HG02884 (cell line): ENCODE measurements around the gene CCDC171.
A peak's percentile ranks its signal among the peaks of the same experiment; 100 is the strongest.

Experiments used
- ATAC-seq: cut with Tn5 transposase; IDR thresholded peaks from one replicate; pipeline ENCODE4 v1.9.1; 2021; ENCODE audit warnings: mild to moderate bottlenecking, moderate library complexity; ENCODE audit not compliant: unreplicated experiment

Gene CCDC171

DNA sequence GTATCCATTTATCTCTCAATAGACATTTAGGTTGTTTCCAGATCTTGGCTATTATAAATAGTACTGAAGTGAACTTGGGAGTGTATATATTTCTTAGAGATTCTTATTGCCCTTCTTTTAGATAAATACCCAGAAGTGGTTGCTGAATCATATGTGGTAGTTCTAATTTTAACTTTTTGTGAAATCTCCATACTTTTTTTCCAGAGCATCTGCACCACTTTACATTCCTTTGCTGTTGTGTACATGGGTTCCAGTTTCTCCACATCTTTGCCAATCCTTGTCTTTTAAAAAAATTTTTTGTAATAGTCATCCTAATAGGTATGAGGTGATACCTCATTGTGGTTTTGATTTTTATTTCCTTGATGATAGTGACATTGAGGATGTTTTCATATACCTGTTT is 303.7 kb downstream of the CCDC171 start:
- no peak for ATAC-seq

DNA sequence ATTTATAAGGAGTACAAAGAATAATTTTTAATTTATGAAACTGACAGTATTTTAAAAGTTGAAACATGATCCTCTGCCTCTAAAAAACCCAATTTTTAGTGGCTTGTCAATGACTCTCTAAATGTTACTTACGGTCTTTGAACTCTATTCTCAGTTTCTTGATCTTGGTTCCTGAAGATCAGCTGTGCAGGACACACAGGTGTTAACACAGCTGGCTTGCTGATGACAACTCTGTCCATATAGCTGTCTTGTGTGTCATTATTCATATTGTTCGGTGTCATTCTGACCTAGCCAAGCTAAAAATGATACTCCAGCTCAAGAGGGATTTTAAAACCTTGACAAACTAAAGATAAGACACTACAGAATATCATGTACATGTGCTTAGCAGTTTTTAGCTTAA is 314.5 kb downstream of the CCDC171 start:
- no peak for ATAC-seq

DNA sequence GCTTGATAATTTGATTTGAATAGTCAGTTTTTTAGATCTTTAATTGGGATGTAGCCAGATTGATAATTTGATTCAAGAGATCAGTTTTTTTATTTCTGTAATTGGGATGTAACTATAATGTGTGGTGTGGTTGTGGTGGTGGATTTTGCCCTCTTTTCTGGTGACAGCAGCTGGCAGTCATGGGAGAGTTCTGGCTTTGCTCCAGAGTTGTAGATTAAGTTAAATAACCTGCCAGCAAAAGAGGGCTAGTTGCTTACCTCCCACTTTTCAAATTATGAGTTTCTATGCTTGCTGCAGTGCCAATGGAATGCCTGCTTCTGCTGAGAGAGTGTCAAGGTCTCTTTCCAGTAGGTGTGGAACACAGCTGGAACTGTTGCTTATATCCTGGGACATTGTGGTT is 315.1 kb downstream of the CCDC171 start:
- ATAC-seq = no peak

DNA sequence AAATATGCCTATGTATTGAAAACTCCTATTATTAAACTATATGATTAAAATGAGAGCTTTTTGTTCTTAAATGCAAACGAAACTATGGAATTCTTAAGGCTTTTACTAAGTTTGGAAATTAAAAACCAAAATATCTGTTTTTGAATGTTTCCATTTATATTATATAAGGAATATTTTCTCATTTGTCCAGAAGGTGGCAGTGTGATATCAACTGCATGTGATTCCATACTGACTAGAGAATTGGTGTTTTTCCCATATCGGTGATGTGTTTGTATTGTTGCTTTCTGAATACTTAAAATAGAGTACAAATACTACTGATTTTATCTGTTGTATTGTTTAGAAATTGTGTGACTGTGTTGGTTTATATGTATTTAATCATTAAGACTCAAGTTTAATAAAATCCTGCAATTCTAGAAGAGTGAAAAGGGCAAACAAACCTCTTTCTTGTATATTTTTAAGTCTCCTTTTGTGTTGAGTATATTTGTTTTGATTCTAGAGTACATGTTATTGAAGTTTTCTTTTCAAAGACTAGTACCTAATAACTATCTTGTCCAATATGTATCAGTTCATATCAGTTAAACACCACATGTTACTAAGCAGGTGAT is 320.8 kb downstream of the CCDC171 start:
- ATAC-seq = peak; percentile 69

DNA sequence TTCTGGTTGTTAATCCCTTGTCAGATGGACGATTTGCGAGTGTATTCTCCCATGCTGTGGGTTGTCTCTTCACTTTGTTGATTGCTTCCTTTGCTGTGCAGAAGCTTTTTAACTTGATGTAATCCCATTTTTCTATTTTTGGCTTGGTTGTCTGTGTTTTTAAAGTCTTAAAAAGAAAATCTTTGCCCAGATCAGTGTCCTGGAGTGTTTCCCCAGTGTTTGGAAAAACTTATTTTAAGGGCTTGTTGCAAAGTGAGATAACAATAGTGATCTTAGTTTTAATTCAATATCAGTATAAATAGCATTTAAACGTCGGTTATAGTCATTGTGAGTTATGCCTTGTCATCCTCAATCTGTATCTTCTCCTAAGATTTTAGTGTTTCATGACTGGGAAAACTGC is 329.5 kb downstream of the CCDC171 start:
- no peak for ATAC-seq

DNA sequence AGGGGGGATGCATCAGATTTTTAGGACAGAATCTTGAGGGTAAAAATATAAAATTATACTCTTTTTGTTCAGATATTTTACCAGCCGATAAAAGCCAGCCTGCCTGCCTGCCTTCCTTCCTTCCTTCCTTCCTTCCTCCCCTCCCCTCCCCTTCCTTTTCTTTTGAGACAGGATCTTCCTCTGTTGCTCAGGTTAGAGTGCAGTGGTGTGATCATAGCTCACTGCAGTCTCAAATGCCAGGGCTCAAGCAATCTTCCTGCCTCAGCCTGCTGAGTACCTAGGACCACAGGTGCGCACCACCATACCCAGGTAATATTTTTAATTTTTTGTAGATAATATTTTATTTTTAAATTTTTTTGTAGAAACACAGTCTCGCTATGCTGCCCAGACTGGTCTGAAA is 330.0 kb downstream of the CCDC171 start:
- ATAC-seq = no peak

DNA sequence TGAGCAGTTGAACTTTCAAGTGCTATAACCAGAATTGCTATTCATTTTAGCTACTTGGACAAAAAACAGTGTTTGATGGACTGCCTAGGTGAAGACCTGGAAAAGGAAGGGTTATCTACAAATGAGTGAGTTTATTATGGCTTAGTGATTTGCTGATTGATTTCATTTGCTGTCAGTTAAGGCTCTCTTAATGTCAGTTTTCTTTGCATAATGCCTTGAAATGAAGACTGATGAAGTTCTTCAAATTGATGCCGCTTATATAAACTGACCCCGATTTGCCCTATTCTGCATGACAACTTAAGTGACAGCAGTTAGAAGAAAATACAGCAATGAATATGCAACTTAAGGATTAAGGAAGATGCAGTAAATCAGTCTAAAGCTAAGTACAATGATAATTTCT is 332.6 kb downstream of the CCDC171 start:
- no peak for ATAC-seq

DNA sequence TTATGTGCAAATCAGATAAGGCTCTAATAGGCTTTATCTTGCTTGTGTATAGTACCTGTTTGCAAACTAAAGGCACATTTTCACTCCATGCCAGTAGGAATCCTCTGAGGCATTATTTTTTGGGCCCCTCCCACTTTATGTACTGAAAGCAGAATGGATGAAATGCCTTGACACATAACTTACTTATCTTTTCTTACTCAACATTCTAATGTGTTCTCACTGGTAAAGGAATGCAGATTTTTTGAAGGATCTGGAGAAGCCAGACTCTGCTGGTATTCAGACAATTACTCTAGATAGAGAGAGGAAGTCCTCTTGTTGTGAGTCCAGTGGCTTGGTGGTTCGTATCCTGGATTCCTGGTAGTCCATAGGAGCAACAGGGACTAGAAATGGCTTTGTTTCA is 336.7 kb downstream of the CCDC171 start:
- ATAC-seq = no peak

DNA sequence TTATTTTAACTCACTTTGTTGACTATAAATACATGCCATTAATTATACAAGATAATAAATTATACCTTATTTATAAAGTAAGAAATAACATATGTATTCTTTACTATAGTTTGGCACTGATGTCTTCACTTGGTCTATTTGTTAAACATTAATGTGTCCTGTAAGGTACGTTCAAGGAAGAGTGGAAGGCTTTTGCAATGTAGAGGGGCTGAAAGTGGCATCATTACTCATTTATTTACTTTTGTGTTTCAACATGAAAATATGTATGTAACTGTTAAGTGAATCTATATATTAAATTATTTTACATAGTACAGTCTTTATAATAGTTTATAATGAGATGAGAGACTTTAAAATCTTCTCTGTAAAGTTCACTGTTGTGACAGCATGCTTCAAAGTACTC is 348.7 kb downstream of the CCDC171 start:
- no peak for ATAC-seq

DNA sequence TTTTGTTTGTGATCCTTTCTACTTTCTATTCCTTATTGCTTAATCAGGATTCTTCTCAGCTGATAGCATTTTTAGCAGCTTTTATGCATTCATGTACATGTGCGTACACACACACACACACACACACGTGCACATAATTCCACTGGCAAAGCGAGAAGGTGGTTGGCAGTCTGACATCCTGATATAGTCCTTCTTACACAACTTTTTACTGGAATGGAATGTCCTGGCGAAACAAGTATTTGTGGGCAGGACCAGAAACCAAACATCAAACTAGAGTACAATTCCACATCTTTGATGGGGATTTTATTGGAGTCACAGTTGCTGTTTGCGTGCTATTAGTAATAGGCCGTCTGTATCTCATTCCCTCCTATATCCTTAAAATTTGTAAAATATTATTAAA is 356.5 kb downstream of the CCDC171 start:
- ATAC-seq = no peak

DNA sequence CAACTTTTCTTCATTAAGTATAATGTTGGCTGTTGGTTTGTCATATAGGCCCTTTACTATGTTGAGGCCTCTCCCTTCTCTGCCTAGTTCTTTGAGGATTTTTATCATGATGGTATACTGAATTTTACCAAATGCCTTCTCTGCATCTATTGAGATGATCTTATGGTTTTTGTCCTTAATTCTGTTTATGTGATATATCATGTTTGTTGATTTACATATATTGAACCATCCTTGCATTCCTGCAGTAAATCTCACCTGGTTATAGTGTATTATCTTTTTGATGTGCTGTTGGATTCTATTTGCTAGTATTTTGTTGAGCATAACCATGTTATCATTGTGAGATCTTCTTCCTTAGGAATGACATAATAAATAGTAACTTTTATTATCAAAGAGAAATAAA is 362.9 kb downstream of the CCDC171 start:
- no peak for ATAC-seq

DNA sequence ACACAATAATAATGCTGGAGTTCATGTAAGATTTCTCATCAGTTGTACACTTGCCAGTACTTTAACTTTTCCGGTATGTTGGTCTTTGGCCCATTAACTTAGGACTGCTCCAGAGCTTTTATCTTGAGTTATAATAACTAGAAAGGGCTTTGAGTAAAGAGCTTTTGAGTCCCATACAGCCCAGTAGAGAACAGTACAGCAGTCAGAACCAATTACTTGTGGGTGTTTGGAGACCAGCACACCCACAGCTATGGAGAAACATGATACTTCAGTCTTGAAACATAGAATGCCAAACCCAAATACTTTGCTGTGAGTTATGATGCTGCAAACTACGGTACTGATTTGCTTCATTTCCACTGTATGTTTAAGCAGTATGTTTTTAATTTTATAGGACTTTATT is 374.3 kb downstream of the CCDC171 start:
- no peak for ATAC-seq

DNA sequence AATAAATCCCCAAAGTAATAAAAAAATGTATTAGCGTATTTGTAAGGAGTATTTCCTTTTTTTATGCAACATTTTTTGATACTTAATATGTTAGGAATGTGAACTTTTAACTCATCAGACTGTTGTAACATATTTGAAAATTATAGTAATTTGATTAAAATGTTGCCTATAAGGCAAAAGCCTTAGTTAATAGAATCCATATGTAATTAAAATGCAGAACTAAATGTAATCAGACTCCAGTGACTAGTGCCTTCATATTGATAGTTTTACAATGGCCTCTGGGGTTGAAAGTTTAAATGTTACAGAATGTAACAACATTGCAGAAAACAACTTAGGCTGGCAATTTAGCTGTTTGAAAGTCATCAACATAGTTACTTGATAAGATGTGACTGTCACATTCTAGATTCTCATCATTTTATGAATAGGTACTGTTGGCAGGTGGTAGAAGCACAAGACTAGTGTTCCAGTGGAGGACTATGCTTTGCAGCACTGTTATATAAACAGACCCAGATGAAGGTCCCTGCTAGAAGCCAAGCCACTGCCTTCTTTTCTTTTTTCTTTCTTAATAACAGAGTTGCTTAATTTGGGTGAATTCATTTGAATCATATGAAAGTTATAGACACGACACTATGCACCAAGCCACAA is 382.9 kb downstream of the CCDC171 start:
- no peak for ATAC-seq

DNA sequence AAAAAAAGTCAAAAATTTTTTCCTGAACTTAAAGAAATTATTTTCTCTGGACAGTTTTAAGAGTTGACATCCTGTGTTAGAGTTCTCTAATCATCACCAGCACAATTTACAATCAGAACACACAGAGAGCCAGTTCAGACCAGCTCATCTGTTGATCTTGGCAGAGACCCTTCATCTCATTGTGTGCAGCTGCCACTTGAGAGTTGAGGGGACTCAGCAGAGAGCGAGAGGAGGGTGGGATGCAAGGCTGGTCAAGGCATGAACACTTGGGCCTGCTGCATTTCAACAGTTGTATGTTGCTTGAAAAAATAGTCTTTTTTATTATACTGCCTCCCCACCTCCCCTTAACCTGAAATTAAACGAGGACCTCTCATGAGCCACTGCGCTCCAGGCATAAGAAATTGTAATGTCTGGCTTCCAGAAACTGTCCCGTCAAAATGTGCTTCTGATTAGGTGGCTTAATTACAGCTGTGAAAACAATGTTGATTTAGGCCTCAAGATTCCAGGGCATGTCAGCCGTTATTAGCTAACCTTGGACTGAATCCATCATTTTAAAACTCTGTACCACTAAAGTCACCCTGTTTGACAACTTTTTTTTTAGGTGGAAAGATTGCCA is 383.6 kb downstream of the CCDC171 start:
- ATAC-seq = no peak

DNA sequence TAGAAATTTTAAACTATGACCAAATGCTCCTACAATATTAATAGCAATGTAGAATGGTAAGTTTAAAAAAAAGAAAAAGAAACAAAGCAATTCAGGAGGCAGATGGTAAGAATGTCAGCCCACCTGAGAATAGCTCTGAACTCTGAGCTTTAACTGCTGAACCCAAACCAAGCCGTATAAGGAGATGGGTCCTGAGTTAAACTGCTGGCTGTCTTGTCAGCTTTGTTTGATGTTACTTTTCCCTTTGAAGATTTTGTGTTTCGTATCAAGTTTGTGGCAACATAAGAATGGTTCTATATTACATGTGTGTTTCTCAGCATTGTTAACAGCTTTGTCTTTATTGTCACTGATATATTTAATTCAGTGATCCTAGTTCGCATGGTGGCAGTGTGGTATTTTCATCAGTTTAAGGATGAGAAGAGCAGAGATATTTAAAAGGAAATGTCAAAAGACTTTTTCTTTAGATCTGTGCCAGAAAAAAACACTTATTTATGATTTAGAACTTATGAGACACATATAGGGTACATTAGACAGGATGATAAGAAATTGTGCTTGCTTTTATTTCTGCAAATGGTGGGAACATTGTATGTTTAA is 390.1 kb downstream of the CCDC171 start:
- no peak for ATAC-seq

DNA sequence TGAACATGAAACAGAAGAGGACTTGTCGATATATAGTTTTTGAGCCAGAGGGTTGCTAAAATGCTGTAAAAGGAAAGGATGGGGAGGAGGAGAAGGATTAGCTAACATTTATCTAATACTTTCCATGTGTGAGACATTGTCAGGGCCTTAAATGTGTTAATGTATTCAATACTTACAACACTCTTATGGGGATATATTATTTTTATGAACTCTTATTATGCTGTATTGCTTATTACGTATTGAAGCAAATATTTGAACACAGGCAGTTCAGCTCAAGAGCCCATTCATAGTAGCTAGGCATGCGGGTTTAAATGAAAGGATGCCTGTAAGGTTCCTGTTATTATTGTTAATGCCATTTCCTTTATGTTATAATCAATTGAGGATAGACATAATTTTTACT is 391.5 kb downstream of the CCDC171 start:
- no peak for ATAC-seq

DNA sequence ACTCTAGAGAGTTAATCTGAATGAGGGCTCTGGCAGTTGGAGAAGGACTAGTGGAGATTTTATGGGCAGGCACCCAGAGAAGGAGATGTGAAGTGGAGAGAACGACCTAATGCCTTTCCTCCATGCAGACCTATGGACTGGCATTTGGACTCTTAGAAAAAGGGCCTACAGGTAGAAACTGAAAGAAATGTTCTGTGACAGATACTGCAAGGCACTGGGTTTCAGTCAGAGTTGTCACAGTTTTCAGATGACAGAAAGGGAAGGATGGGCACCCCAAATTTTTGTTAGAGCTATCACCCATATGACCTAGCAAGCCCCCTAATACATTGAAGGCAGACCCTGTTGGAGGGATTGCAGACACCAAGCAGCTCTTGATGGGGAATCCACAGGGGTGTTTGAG is 406.8 kb downstream of the CCDC171 start:
- ATAC-seq = no peak

DNA sequence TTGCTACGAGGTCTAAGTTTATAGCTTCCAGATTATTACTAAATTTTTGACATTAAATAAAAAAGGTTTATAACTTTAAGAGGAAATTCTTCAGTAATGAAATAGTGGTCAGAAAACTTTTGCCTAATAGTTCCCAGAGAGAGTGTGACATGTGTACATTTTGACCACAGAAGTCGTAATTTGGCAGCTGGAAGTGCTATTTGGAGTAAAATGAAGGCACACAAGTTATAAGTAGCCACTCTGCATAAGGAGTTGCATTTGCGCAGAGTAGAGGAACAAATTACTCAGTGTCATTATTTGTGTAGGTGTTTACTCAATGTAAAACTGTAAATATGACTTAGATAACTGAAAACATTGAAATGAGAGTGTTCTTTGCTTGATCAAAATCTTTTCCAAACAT is 408.4 kb downstream of the CCDC171 start:
- no peak for ATAC-seq

DNA sequence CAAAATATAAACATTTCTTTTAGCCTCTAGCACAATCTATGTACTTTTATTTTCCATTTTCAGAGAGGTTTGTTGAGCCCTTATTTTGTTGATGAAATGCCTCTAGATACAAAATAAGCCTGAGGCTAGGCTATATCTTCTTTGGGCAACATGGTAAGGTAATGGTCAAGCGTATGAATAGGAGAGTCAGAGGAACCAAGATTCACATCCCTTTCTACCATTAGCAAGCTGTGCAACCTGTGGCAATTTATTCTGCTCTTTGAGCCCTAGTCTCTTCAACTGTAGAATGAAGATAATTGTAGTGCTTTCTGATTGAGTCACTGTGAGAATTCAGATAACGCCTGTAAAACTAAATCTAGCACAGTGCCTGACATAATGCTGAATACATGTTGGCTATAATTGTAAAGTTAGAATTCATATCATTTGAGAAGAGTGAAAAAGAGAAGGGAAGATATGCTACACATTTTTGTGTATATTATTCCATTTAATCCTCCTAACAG is 412.5 kb downstream of the CCDC171 start:
- ATAC-seq = no peak

DNA sequence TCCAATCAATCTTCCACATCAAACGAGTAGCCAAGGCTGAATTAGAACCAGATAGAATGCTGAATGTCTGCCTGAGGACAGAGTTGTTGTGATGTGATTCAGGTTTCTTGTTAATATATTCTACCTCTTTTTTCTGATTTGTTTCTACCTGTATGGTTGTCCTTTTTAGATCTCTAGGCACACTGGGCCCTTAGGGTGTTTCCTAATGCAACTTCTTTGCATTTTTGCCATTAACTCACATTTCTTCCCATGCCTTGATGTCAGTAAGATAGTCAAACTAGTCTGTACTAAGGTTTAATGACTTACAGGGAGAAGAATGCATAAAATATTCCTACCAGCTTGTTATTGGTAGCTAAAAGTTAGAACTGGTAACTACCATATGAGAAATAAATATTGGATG is 413.6 kb downstream of the CCDC171 start:
- ATAC-seq = no peak

DNA sequence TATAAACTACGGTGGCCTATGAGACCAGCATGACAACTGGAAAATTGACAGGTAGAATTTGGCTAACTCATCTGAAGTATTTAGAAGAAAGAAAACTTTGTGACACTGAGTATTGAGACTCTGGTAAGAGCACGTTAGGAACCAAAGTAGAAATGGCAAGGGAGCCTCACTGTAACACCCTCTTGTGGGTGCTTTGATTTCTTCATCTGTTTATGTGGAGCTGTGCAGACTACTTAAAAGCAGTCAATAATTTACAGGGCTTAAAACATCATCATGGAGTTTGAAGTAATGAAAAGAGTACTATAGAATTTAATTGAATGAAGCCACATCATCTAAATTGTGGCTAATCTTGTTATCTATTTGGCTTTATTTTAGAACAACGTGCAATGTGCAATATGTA is 414.2 kb downstream of the CCDC171 start:
- no peak for ATAC-seq

DNA sequence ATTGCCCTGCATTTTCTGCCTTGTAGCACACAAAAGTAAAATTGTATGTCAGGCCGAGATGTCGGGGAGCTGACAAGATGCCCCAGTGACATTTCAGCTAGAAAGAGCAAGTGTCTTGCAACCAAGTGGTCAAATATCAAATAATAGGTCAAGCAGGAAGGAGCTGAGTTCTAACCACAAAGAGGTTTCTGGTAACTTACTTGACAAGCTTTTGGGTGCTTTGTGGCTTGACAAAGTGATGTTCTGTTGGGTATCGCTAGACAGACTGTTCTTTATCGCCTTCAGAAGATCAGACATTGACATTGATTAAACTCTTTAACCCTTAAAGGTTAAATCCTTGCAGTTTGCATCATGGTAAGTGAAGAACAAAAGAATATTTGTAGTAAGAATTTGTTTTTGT is 419.9 kb downstream of the CCDC171 start:
- no peak for ATAC-seq
